GM18873 (cell line): Measurements from ENCODE around the gene KRTAP5-3.
"Not testable (repeated sequence)": the region's sequence is repeated elsewhere in the genome, so short reads cannot be mapped to it uniquely, and the experiment has no call there.

Experiments used
- ATAC-seq: cut with Tn5 transposase; IDR thresholded peaks from one replicate; pipeline ENCODE4 v1.9.1; 2021; ENCODE audit warnings: mild to moderate bottlenecking, moderate library complexity, moderate number of reproducible peaks; ENCODE audit not compliant: unreplicated experiment, low FRiP score

Gene KRTAP5-3

DNA sequence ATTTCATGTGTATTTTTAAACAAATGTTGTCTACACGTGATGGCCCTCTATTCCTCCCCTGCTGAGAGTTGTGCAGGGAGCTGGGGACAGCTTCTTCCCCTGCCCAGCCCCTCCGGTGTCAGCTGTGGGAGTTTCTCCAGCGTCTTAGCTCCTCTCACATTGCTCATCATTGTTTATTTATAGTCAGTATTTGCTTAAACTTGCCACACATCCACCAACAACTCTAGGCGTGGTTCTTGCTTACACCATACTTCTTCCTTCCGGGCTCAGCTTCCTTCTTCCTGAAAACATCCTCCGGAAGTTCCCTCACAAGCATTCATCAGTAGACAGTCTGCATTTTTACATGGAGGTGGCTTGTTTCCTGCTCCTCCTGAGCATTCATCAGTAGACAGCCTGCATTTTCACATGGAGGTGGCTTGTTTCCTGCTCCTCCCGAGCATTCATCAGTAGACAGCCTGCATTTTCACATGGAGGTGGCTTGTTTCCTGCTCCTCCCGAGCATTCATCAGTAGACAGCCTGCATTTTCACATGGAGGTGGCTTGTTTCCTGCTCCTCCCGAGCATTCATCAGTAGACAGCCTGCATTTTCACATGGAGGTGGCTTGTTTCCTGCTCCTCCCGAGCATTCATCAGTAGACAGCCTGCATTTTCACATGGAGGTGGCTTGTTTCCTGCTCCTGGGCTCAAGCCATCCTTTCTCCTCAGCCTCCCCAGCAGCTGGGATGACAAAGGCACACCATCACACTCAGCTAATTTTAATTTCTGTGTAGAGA lies 18.9 kb downstream of the KRTAP5-3 start:
- ATAC-seq: not testable (repeated sequence)

DNA sequence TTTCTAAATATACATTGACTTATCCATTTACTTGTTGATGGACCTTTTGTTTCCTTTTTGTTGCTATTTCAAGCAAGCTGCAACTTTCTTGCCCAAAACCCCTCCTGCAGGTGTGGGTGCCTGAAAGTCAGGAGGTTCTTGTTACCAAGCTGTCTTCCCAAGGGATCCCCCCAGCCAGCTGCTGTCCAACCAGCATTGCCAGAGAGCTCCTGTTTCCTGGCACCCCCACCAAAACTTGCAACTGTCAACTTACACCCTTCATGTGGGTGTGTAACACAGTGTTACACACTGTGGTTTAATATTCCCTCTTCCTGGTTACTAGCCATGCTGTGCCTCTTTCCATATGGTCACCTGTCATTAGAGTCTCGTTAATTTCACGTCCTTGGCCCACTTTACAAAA lies 21.6 kb downstream of the KRTAP5-3 start:
- ATAC-seq: no peak

DNA sequence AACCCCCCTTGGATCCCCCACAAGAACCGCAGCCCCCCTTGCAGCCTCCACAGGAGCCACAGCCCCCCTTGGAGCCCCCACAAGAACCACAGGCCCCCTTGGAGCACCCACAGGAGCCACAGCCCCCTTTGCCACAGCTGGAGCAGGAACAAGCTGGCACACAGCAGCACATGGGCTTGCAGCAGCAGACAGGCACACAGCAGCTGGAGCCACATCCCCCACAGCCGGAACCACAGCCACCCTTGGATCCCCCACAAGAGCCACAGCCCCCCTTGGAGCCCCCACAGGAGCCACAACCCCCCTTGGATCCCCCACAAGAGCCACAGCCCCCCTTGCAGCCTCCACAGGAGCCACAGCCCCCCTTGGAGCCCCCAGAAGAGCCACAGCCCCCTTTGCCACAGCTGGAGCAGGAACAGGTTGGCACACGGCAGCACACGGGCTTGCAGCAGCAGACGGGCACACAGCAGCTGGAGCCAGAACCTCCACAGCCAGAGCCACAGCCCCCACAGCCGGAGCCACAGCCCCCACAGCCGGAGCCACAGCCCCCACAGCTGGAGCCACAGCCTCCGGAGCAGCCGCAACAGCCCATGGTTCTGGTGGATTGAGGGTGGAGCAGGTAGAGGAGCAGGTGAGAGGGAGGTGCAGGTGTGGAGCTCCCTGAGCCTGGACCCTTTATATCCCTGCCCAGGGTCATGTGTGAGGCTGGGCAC lies 23.4 kb downstream of the KRTAP5-3 start, which contains the start of gene KRTAP5-1:
Gene KRTAP5-1 (minus strand): TSS at position 623 of the 710 bp plus-strand sequence. CDS start 34 bp downstream, at position 589.
- not testable (repeated sequence) for ATAC-seq

DNA sequence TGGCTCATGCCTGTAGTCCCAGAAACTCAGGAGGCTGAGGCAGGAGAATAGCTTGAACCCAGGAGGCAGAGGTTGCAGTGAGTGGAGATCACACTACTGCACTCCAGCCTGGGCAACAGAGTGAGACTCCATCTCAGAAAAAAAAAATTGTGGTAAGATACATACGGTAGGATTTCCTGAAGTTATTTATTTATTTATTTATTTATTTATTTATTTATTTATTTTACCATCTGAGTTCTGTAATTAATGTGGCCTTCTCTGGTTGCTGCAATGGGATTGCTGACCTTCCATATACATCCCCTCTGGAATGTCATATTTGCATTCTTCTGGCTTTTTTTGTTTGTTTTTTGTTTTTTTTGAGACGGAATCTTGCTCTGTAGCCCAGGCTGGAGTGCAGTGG lies 25.4 kb downstream of the KRTAP5-3 start:
- ATAC-seq: not testable (repeated sequence)

DNA sequence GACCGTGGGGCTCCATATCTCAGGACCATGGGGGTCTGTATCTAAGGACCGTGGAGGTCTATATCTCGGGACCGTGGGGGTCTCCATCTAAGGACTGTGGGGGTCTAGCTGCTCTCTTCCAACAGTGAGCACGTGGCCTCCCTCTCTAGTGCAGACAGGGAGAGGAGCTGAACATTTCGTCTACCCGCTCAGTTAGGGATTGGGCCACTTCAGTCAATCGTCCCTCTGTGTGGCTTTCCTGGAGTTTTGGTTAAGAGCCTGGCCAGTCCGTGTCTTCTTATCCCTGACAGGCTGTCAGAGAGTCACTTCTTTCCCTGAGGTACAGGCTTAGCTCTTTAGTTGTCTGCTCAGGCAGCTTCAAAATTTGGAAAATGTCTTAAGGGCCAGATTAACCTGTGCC lies 26.3 kb downstream of the KRTAP5-3 start:
- no peak for ATAC-seq

DNA sequence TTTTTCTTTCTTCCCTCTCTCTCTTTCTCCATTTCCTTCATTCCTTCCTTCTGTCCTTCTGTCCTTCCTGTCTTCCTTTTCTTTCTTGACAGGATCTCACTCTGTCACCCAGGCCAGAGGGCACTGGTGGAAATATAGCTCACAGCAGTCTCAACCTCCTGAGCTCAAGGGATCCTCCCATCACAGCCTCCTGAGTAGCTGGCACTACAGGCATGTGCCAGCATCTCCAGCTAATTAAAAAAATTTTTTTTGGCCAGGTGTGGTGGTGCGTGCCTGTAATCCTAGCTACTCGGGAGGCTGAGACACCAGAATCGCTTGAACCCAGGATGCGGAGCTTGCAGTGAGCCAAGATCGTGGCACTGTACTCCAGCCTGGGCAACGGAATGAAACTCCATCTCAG lies 31.4 kb downstream of the KRTAP5-3 start:
- ATAC-seq: no peak

DNA sequence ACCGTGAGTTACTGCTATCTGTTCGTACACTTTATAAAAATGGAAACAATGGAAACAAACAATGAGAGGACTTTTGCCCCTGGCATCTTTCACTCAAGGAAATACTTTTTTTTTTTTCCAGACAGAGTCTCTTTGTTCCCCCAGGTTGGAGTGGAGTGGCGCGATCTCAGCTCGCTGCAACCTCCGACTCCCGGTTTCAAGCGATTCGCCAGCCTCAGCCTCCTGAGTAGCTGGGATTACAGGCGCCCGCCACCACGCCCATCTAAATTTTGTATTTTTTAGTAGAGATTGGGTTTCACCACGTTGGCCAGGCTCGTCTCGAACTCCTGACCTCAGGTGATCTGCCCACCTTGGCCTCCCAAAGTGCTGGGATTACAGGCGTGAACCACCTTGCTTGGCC lies 32.5 kb downstream of the KRTAP5-3 start:
- not testable (repeated sequence) for ATAC-seq

DNA sequence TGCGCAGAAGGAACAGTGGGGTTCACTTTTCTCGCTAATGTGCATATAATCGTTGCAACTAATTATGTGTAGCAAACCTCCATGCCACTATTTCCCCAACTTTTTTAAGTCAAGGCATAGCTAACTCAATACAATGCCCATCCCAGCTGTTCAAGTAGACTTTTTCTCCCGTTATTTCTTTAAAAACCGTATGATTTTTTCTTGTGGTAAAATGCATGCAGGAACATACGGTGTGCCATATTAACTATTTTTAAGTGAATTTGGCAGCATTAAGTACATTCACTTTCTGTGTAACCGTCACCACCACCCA lies 33.4 kb downstream of the KRTAP5-3 start:
- ATAC-seq: no peak

DNA sequence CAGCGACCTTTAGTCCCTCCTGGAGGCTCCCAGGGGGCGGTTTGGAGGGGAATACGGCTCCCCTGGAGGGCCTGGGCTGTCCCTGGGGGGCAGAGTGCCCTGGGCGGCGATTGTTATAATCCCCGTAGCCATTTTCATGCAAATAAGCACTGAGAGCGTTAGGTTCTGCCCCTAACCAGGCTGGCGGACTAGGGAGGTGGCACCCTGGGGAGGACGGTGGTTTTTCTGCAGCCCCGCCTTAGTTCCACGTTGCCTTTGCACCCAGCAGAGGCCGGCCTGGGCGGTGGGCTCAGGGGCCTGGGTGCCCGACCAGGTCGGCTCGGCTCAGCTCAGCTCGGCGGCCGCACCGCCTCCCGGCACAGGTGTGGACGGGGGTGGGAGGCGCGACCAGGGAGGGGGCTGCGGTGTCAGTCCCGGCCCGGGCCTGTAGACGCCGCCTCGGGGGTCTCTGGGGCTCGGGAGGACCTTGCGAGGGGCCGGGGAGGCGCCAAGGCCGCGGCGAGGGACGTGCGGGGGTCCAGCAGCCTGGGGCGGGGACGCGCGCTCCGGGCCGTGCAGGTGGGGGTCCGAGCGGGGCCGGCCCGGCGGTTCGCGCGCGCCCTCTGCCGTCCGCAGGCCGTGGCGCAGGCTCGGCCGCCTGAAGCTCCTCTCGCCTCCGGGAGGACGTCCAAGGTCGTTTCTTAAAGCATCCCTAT lies 33.9 kb downstream of the KRTAP5-3 start:
- no peak for ATAC-seq

DNA sequence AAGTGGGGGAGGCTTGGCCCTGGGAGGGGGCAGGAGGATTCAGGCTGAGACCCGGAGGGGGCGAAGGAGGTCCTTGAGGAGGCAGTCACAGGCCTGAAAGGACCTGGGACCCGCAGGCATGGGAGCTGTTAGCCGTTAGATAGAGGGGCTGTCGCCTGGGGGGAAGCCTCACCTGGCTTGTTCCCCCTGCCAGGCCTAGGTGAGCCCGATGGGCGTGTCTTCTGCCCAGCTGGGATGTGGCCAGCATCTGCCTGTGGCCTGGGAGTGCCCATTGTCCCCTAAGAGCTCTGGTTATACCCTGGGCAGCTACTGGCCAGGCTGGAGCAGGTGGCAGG lies 34.4 kb downstream of the KRTAP5-3 start:
- no peak for ATAC-seq

DNA sequence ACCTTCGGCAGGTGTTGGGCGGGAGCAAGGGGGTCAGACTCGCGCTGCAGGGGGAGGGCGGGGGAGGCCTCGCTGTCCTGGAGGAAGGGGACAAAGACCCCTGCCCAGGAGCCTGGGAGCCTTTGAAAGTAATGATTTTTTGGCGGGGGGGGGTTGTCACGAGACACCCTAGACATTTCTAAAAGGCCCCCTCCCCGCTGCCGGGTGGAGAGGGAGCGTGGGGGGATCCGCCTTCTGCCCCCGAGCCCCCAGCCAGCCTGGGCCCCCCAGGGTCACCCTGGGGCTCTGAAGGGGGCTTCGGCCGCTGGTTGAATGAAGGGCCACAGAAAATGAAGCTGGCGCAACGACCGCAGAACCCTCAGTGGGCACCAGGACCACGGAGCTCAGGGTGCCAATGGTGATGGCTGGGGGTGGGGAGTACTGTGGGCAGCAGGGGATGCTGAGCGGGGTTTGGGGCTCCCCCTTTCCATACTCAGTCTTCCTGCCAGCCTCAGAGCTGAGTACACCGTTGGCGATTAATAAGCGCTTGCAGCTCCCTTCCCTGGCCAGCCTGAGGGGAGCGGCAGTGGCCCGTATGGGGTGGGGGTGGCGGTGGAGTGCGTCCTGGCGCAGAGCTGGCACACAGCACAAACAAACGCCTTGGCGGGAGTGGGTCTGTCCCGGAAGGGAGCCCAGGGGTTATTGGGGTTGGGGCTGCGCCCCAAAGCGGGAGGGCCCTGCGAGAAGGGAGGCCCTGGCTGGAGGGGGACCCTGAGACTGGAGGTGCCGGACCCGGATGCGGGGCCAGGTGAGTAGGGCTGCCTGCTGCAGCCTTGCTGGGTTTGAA lies 35.0 kb downstream of the KRTAP5-3 start:
- ATAC-seq: no peak

DNA sequence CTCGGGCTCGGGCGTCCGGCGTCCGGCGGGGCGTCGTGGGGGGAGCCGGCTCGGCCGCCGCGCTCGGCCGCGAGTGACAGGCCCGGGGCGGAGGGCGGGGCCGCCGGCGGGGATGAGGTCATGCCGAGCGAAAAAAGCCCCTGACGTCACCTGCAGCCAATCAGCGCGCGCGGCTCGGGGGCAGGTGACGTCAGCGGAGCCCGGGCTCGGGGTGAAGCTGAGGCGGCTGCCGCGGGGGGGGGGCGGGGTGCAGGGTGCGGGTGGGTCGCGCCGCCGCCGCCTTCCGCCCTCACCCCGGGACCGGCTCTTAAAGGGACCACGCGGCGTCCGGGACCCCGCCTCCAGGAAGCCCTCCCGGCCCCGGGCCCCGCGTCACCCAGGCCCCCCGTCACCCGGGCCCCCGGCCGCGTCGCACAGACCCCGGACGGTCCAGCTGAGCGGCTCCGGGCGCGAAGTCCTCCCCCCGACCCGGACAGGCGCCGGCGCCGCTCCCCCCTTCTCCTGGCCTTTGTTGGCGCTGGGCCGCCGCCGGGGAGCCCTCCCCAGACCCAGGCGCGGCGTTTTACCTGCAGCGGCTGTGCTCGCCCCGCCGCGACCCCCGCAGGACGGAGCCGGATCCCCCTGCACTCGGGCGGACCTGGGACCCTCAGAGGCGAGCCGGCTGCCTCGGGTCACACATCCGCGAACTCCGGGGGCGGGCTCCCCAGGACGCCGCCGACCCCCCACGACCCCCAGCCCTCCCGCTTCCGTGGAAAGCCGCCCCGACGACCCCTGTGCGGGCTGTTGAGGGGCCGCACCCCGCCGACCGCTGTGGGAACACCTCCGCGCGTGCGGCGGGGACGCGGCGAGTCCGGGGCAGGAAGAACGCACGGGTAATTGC lies 35.8 kb downstream of the KRTAP5-3 start, which contains the start of gene DUSP8:
Gene DUSP8 (minus strand): TSS at position 75 of the 880 bp plus-strand sequence. CDS start 6,445 bp downstream, outside the sequence.
- ATAC-seq: no peak

DNA sequence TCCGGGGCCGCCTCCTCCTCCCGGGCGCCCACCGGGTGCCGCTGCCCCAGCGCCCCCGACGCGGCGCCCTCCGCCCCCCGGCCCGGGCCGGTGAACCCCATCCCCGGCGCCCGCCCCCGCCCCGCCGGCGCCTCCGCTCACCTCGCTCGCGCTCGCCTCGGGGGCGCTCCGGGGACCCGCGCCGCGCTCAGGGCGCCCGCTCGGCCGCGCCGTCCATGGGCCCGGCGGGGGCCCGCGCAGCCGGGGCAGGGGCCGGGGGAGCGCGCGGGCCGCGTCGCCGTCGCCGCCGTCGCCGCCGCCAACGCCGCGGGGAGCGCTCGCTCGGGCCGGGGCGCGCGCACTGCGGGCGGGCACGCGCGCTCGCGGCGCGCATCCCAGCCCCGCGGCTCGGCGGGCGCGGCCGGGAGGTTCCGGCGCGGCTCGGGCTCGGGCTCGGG lies 36.5 kb downstream of the KRTAP5-3 start:
- no peak for ATAC-seq

DNA sequence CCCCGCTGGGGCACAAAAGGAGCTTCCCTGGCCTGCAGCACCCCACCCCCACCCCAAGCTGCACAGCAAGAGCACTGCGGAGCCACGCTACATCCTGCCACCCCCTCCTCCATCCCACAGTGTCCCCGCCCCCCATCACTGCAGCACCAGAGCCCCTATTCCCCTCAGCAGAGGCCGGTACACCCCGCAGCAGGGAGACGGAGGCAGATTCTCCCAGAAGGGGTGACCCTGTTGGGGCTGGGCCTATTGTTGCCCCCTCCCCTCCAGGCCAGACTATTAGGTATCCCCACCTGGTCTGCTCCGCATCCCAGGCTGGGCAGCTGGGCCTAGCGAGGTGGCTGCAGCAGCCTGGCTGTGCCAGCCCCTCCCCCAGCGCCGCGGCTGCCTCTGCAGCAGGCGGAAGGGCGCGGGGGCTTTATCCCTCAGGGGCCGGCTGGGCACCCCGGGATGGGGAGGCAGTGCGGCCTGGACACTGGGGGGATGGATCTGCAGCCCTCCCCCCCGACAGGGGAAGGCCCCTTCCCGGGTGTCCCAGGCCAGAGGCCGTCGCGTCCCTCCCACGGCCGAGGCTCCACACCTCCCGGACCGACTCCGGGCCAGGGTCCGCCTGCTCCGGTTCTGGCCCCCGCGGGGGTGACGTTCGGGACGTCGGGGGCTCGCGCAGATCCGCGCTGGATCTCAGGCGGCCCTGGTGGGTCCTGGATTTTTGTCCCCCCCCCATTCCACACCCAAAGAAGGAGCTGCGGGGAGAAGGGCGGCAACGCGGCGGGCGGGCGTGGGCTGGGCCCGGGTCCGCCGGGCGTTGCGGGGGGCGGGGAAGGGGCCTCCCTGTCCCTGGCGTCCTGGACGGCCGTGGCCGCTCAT lies 37.1 kb downstream of the KRTAP5-3 start:
- no peak for ATAC-seq

DNA sequence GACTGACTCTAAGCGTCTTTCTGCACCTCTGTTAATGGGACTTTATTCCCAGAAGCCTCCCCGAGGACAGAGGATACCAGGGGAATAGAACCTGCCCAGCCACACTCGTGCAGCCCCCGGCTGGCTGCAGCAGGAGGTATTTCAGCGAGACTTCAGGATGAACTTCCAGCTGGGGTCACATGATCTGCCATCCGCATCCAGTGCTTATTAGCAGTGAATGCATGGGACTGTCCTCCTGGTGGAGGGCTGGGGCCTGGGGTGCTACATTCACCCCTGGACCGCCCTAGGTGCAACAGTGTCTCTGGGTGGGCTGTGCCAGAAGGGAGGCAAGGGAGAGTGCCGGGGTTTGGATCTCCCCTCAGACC lies 37.8 kb downstream of the KRTAP5-3 start:
- no peak for ATAC-seq

DNA sequence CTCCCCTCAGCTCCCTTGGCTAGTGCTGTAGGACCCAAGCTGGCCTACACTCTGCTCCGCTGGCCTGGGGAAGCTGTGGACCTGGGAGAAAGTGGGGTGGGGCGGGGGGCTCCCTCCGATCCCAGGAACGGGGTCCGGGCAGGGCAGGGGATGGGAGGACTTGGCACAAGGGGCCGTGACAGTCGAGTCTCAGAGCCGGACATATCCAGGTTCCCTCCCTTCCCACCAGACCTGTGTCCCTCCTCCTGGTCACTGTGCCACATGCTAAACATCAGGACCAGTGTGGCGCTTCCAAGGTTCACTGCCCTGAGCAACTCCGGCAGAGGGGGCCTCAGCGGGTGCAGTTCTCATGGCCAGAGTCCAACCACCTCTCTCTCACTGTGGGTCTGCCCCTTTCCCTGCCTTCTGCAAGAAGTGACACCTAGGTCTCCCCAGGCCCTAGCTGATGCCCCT lies 38.2 kb downstream of the KRTAP5-3 start:
- no peak for ATAC-seq

DNA sequence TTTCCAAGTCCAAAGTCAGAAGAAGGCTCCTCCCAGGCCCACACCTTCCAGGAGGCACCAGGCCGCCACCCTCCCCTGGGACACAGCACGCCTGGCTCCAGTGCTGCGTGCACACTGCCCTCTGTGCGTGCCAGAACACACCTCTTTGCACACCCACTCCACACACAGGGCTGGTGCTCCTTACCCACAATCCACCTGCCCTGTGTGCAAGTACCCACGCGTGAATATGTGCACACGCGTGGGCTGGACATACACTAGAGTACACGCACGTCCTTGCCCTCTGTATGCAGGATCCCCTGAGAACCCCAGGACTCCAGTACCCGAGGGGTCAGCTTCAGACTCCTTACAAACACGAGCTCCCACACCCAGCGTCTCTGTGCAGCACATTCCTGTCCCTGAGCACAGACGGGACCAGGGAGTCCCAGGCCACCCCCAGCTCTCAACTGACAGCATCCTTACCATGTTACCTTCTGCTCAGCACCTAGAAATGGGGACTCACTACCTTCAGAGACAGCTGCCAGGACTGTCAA lies 38.9 kb downstream of the KRTAP5-3 start:
- ATAC-seq: no peak

DNA sequence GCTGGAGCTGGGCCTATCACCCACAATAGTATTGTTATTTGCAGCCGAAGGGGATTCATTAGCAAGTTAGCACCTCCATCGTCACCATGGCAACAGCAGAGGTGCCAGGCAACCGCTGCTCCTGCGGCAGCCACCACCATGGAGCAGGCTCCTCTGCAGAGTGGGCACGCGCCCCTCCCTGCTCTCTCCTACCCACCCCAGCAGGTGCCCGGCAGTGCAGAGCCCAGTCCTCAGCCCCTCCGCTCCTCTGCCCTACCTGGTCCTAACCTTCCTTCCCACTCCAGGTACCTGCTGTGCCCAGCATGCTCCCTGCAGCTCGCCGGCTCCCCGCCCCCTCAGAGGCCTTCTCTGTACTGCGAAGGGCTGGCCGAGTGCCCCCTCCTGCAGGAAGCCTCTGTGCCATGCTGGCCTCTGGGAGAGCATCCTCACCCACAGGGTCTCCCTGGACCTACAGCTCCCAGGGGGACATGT lies 39.8 kb downstream of the KRTAP5-3 start:
- ATAC-seq: no peak
